GM19099 (cell line): ENCODE data around the gene RBMS3.

Source experiments
- POLR2A ChIP-seq: IDR thresholded peaks from 3 replicates; pipeline ENCODE4 v1.6.1; 2011; ENCODE audit warnings: low read depth; ENCODE audit not compliant: insufficient read length; ENCODE audit errors: extremely low read depth

The RBMS3 gene

DNA sequence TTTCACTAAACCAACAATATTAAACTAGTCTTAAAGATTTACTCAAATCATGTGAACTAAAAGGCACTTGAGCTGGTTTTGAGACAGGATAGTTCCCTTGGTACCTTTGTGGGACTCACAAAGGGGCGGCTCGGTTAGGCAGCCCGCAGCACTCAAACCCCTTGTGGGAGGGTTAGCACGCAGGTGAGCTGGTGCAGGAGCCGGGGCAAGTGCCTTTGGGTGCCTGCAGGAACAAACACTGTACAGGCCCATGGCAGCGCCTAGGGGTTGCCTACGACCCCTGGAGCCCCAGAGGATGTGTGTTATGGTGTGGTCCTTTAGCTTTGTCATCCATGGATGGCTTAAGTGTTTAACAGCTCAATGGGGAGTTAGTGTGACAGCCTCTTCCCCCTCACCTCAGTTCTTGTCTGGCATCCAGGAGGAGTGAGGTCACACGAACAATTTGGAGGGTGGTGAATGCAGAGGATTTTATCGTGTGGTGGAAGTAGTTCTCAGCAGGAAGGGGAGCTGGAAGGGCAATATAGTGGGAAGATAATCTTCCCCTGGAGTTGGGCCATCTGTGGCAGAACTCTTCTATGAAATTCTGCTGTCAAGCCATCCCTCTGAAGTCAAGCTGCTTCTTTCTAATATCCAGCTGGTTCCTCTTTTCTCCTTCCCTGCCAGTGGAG, 470.9 kb downstream of the RBMS3 start:
- TF ChIP-seq POLR2A: no peak

DNA sequence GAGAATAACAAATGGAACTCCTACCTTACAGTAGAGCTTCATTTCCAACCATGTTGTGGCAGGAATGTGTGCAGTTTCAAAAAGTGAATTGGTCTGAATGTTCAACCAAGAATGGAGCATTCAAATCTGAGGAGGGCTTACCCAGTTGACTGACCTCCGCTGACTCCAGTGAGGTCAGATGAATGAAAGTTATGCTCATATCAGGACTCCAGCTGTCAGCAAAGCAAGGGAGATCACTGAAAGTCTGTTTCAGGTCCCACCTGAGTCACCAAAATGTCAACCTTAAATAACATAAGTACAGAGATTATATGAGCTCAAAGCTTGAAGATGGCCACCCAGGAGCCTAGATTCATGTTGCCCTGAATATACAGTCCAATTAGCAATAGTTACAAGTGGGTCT, 473.5 kb downstream of the RBMS3 start:
- no peak for TF ChIP-seq POLR2A

DNA sequence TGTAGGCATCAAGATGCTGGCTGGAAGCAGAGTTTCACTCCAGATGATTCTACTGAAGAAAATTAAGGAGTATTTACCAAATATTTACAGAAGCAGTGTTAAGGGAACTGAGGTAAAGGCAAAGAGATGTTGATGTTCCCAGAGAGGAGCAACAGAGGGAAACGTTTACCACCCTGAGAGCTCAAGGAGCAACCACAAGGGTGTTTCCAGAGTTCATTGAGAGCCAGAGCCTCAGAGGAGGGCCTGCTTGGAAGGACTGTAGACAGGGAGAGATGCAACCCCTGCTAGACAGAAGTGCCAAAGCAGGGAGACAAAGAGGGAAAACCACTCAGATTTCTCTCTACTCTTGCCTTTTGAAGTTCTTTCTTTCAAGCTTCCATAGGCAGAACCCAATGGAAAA, 474.5 kb downstream of the RBMS3 start:
- TF ChIP-seq POLR2A: no peak

DNA sequence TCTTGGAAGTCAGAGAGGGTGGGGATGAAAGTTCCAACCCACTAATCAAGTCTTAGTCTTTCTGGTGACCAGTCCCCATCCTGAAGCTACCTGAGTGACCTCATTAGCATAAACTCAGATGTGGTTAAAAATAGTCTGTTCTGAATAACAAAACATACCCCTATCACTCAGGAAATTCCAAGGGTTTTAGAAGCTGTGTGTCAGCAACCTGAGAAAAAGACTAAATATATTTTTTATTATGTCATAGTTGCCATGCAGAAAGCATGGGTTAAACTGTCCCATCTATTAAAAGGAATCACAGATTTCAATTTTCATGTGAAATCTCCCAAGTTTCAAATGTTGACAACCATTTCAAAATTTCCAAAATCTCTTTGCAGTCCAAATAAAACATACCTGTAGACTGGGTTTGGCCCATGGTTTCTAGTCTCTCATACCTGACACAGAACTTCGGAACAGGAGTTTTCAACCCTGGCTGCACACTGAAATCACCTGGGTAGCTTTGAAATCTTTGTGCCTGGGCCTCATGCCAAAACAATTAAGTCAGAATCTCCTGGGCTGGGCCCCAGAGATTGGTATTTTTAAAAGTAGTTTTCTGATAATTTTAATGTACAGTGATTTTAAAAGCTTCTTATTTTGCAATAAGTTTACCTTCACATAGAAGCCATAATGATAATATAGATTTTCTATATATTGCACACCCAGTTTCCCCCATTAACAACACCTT, 476.3 kb downstream of the RBMS3 start:
- TF ChIP-seq POLR2A: no peak

DNA sequence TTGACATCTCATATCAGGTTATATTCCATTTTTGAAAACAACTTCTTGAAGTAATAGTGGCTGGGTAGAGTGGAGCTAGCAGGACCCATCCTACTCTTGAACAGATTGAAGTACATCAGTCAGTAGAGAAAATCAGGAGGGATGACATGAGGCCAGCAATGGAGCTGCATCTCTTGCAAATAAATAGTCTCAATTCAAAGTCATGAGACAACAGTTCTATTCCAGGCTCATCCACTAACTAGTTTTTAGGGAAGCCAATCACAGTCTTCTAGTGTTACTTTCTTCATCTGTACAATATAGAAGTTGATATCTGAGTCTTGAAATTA, 477.2 kb downstream of the RBMS3 start:
- no peak for TF ChIP-seq POLR2A

DNA sequence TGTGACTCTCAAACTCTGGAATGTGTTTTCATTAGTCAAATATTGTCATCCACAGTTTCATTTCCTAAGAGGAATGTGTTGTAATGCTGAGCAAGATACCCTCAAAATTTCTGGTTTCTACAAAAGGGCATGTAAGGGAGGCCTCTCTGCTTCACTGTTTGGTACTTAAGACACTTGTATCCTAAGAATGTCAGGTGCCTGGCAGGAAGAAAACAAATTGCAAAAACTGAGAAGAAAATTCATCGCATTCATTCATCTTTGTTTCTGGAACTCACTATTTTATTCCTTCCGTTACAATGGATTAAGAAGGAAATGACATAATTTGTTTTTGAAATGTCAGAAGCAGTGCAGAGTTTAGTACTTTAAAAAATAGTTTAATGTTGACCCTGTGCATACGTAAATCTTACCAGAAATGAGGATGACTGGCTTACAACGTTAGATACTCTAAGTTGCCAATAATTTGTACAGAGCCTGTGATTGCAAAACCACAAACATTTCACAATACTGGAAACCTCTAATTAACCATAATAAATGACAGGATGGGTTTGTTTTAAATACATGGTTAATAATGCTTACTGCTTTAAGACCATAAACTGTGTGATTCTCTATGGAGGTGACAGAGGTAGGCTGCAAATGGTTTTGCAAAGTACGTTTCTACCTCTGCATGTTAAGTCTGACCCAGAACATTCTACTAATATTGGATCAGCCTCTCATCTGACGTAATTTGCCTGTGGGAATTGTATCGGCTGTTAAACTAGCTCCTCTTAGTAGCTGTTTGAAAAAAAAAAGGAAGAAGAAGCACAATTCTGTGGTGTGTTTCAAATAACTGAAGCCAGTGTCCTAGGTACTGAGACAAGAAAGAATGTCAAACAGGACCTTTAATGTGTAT, 477.8 kb downstream of the RBMS3 start:
- no peak for TF ChIP-seq POLR2A

DNA sequence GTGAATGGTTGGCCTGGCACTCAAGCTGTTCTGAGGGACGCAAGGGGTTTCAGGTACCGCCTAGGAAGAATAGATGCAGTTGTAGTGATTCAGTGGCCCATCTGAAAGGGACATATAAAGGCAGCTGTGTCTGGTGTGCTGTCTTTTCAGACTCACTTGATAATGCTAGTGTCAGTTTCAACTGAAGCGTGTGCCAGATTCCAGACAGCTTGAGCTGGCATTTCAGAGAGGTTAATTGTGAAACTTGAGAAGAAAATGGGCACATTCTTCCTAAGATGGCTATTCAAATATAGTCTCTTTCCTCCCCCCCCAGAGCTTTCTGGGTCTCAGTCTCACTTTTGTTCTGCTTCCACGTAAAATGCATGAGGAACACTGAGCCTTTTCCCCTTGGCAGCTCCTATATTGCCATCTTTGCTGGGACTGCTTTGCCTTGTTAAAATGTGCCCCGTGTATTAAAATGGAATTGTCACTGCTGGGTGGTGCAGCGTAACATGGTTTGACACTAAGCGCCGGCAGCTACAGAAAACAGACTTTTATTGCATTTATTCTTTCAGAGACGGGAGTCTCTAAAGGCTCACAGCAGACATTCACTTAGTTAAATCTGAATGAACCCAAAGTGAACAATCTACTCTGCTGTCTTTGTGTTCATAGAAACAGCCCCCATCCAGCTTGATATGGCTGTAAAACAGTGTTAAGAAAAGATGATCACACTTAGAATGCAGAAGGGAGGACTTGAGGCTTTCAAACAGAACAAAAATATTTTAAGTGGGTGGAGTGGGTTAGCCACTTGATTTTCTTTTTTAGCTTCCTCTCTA, 478.7 kb downstream of the RBMS3 start:
- no peak for TF ChIP-seq POLR2A

DNA sequence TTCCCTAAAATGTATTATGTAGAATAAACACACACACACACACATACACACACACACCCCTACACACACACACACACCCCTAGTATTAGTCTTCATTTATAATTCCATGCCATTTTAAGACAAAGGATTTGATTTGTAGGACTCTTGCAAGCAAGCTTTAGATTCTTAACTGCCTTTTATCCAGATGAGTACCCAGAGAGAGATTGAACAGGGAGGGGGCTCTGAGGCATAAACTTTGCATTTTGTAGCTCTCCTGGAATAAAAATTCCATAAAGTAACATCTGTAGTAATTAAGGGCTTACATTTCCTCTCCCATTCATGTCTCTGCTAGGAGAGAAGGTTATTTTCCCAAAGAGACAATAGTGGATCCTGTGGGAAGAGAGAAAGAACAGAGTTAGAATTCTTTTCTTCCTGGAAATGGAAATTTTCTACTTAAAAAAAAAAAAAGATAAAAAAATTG, 479.4 kb downstream of the RBMS3 start:
- no peak for TF ChIP-seq POLR2A

DNA sequence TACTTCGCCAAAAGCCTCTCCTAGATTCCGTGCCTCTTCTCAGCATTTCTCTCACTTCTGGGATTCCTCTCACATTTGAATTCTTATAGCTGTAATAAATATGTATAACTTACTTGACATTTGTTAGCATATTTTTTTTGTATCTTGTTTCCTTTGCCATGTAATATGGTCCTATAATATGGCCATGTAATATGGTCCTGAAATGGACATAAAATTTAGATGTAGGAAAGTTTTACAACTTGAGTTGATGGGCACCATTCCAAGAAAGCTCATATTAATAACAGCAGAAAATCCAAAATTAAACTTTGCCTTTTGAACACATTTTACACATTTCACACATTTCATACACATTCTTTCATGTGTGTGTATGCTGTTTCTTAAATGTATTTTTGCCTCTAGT, 480.6 kb downstream of the RBMS3 start:
- no peak for TF ChIP-seq POLR2A

DNA sequence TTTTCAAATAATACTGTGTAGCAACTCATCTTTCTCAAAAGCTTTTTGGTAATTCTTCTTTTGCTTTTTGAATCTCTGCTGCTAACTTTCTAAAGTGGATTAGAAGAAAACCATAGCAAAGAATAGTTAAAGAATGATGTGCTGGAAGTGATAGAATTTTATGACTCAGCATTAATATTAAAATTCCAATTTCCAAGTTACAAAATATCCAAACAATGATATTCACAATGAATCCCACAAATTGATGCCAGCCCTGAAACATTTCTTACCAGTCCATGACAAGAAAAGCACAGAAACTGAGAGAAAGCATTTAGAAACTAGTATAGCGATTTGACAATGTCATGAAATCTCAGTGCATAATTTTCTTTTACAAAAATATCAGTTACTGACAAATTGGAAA, 482.2 kb downstream of the RBMS3 start:
- TF ChIP-seq POLR2A: no peak

DNA sequence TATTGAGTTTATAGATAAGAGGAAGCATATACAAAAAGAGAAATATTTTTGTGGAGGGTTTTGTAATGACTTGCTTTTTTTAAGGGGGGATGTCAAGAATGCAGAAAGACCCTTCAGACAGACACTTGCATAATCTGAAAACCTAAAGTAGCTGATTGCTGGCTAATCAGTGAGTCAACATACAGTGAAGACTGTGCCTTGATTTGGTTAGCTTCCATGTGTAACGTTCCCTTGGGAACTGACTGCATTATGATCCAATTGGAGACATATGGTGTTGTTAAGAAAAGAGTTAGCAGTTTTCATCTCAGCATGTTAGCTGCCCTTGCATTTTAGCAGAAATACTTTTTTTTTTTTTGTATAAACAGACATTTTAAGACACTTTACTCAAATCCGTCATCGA, 483.2 kb downstream of the RBMS3 start:
- TF ChIP-seq POLR2A: no peak

DNA sequence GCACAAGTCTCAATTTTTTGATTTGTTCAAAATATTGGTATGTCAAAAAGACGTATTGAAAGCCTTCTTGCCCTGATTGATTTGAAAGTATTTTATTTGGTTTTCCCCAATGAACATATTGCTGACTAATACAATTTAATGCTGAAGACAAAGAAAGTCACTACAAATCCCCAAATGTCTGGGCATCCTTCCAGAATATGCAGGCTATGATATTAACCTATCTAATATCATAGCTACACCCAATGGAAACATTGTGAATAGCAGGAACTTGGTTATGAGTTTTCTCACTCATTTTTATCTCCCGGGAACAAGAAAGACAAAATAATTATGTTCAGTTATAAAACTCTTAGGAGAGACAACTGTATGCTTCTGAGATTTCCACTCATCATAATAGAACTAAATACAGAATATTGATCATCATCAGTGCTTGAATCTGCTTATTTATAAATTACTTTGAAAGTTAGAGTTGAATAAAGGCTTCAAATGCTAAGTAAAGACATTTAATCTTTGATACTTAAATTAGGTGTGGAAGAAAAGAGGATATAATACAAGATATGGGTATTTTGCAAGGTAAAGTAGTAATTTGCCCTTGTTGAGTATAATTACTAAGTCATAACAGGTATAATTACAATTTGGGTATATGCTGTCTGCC, 483.9 kb downstream of the RBMS3 start:
- TF ChIP-seq POLR2A: no peak

DNA sequence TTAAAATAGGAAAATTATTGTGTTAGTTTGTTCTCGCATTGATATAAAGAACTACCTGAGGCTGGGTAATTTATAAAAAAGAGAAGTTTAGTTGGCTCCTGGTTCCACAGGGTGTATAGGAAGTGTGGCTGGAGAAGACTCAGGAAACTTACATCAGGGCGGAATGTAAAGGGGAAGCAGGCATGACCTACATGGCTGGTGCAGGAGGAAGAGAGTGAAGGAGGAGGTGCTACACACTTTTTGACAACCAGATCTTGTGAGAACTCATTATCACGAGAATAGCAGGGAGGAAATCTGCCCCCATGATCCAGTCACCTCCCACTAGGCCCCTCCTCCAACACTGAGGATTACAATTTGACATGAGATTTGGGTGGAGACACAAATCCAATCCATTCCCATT, 490.7 kb downstream of the RBMS3 start:
- no peak for TF ChIP-seq POLR2A

DNA sequence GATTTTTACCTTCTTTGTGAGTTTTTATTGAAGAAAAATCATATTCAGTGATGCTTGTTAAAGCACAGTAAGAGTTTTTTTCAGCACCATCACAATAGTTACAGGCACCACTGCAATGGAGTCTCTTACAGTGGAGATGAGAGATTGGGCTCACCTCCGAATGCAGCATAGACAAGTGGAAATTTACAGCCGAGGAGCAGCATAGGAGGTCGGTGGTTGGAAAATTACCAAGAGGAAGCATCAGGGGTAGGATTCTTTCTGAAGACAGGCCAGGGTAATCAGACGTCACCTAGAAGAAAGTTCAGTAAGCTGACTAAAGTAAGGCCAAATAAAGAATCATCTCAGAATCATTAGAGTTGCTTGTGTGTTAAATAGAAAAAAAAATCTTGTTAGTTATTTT, 491.6 kb downstream of the RBMS3 start:
- no peak for TF ChIP-seq POLR2A
